ENCODE measurements around the gene OSM.
"Not testable (repeated sequence)": the region's sequence is repeated elsewhere in the genome, so short reads cannot be mapped to it uniquely, and the experiment has no call there.

The OSM gene

GRCh38 chr22:30226192-30226832 lies 40.3 kb downstream of the OSM start:
- no peak for DNase-seq (ENCODE audit: low read depth in 2 of 2)

- DNase-seq (ENCODE audit: low read depth in 2 of 2) = no peak
Measured at GRCh38 chr22:30225220-30225927, 41.3 kb downstream of the OSM start.

DNA sequence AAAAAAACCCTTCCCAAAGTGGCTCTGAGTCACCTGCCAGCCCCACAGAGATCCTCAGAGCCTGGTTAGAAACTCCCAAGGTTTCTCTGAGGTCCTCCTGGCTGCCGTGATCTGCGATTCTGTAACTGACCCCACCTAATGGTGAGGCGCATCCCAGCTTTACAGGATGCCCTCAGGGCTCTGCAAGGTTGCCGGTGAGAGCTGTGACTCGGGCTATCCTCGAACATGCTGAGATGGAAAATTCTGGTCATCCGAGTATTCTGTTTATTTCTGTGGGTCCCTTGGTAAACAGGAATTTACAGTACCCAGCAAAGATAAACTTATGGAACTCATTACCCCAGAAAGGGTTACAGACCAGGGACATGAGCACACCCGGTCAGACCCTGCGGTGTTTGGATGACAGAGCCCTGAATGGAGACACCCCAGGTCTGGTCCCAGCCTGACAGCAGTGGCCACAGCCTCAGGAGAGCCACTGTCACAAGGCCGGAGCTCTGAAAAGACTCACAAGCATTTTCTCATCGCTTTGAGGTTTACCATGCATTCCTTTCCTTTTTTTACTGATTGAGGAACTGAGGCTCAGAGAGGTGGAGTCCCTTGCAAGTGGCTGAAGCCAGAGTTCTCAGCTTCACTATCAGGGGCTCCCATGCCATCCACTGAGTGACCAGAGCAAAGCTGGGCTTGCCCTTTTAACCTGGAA lies 42.3 kb downstream of the OSM start:
- DNase-seq (ENCODE audit: low read depth in 2 of 2) = no peak

- no peak for DNase-seq (ENCODE audit: low read depth in 2 of 2)
Measured at GRCh38 chr22:30223303-30223702, 43.3 kb downstream of the OSM start.

DNA sequence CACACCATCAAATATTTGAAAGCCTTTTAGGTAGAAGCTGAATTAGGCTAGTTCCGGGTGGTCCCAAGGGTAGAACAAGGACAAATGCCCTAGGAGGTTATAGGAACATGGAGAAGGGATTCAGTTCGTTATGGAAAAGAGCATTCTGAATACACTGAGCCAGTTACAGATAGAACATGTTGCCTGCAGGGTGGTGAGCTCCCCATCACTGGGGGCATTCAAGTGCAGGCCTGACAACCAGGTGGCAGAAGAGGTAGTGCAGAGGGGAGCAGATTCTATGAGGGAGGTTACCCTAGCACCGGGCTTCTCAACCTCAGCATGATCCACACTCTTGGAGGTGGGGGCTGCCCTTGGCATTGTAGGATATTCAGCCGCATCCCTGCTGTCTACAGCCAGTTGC lies 44.3 kb downstream of the OSM start:
- no peak for DNase-seq (ENCODE audit: low read depth in 2 of 2)

DNA sequence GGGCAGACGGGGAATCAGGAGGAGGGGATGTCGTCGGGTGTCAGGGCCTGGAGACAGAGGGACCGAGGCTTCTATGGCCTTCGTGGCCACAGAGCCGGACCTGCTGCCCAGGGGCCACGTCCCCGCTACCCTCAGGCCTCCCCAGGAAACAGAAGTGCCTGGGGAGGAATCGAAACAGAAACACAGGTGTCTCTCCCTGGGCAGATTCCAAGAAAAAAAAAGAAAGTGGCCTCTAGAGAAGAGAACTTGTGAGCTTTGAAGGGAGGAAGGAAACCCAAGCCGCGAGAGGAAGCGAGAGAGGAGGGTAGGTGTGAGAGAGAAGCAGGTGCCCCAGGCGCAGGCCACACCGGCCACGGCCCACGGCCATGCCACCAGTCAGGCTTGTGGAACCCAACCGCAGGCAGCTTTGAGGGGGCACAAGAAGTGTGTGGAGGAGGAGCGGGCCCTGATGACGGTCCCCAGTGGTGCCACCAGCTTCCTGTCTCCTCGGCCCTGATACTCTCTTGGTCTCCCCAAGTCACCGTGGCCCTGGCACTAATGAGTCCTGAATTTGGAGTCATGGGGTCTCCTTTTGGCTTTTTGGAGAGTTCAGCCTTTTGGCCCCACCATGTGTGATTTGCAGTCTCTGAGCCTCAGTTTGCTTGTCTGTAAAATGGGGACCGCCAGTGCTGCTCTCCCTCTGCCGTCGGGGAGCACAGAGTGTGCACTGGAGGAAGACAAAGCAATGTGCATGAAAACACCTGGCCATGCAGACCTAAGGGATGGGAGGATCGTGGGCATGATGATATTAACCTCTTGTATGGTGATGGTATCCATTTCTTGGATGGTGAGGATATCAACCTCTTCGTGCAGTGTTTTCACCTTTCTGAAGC lies 45.3 kb downstream of the OSM start:
- peak in 1 of 2 donors; percentile 33 for DNase-seq (ENCODE audit: low read depth in 2 of 2)

GRCh38 chr22:30220338-30221012 lies 46.2 kb downstream of the OSM start:
- DNase-seq (ENCODE audit: low read depth in 2 of 2) = no peak

GRCh38 chr22:30219668-30220278 lies 46.9 kb downstream of the OSM start:
- DNase-seq (ENCODE audit: low read depth in 2 of 2) = no peak

DNA sequence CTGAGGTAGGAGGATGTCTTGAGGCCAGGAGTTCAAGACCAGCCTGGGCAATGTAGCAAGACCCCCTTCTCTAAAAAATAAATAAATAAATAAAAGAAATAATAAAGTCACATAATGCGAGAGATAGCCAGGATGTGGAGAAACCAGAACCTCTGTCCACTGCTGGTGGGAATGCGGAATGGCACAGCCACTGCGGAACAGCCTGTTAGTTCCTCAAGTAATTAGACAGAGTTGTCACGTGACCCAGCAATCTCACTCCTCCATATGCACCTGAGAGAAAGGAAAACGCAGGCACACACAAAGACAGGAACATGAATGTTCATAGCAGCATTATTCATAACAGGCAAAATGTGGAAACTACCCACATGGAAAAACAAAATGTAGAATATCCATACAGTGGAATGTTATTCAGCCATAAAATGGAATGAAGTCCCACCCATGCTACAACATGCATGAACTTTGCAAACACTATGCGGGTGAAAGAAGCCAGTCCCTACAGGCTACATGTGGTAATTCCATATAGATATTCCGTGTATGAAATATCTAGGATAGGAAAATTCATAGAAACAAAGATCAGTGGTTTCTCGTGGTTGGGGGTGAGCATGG lies 47.5 kb downstream of the OSM start:
- no peak for DNase-seq (ENCODE audit: low read depth in 2 of 2)

DNA sequence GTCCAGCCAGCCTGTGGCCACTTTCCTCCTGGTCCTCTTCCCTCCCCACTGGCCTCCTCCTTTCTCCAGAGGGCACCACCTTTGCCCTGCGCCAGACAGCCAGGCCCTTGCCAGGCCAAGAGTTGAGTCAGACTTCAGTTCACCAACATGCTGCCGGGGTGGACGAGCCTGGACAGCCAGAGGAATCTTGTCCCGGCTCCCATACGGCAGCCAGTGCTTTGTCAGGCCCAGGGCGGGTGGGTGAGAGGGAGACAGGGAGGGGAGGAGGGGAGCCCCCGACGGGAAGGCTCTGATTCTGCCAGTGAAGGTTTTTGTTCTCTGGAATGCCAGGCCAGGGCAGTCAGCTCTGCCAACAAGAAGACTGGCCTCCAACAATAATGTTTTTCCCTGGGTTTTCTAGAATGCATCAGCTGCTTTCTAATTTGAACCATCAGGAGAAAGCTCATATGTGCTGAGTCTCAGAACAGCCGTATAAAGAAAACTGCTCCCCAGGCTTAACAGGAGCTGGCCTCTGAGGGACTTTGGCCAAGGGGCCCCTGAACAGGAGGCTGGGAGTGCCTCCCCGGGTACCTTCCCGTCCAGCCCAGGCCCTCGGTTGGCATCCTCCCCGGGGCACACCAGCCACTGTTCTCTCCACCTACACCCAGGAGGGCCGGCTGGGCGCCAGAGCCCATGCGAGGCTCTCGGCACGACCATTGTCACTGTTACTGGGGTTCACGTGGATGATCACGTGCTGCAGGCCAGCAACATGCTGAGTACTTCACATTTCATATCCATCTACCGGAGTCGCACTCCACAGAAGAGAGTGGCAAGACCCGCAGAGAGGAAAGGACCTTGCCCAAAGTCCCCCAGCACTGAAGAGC lies 48.7 kb downstream of the OSM start:
- DNase-seq (ENCODE audit: low read depth in 2 of 2) = no peak

DNA sequence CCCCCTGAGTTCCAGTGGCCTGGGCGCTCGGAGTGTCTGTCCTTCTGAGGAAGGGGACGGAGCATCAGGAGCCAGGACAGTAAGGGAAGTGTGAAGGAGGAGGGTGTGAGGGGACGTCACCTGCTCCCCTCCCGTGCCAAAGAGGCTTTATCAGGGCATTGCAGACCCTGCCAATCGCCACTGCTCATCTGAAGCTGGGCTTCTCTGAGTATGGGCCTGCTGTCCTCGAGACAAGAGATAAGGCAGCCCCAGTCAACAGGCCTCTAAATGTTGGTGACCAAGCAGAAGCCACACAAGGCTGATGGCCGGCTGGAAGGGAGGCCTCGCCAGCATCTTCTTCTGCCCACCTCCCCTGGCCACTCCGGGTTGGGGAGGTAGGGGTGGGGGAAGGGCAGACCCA lies 49.9 kb downstream of the OSM start:
- no peak for DNase-seq (ENCODE audit: low read depth in 2 of 2)

GRCh38 chr22:30216272-30216671 lies 50.4 kb downstream of the OSM start:
- not testable (repeated sequence) for DNase-seq (ENCODE audit: low read depth in 2 of 2)

DNA sequence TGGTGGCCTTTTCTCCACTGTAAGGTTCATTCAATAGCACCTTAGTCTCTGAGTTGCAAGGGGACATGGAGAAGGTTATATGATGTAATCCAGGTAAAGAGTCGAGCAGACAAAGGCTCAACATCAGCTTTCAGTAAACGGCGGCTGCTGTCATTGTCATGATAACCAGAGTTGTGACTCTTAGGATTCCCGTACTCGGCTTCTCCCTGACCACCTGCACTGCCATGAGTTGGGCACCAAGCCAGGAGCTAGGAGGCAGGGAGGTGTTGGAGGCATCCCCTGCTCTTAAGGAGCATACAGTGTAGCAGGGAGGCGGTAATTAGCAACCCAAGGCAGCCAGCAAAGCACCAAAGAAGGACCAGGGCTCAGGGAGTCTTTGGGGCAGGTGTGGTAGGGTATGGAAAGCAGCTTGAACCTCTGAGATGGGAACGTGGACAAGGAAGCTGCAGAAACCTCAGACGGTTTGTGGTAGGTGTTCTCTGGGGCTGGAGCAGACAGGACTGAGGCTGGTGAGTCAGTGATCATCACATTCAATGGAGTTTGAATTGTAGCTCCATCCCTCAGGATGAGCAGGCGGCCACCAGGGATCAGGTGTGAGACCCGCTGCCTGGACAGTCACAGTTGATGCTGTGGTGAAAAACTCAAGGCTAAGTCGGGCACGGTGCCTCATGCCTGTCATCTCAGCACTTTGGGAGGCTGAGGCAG lies 51.8 kb downstream of the OSM start:
- no peak for DNase-seq (ENCODE audit: low read depth in 2 of 2)

- DNase-seq (ENCODE audit: low read depth in 2 of 2) = no peak
Measured at GRCh38 chr22:30212996-30213441, 53.6 kb downstream of the OSM start.

Data from activated CD4-positive, alpha-beta T cell treated with anti-CD3 and anti-CD28 coated beads for 24 hours (primary cell).